Esophagus mucosa (tissue), 1 donor: ENCODE data around the gene GLS. TPM values are rescaled to one million over a fixed set of nuclear protein-coding genes. Genes with fewer than 3 reads are reported as not detected.
"Not testable (repeated sequence)": the region's sequence is repeated elsewhere in the genome, so short reads cannot be mapped to it uniquely, and the experiment has no call there.

ENCODE experiments used
- ATAC-seq: fragments of 200-7000 bp; cut with Tn5 transposase; one replicate; pipeline ENCODE4 v1.9.1; 2020
- total RNA-seq: library from RNA; stranded (reverse); gene quantifications from one replicate; pipeline ENCODE4 v1.2.4, GENCODE V29; 2023
- donor health status: DM: yes; HTN: yes; CAD: no.

Gene GLS
- total RNA-seq, 1 donor from 2014 or later, result 25.9 TPM

DNA sequence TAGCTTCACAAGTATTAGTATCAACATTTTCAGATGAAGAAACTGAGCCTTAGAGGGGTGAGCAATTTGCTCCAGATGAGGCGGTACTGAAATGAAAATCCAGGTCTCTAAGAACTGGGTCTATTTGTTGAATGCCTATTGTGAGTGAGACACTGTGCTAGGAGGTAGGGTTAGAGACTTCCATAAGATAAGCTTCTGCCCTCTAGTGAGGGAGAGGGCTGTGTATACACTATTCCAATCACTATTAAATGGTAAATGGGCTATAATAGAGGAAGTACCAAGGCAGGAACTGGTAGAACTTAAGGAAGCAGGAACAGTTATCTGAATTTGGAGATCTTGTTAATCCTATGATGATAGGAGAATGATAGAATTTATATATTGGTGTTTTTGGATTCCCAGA is 23.6 kb upstream of the GLS start:
- ATAC-seq, result no peak

DNA sequence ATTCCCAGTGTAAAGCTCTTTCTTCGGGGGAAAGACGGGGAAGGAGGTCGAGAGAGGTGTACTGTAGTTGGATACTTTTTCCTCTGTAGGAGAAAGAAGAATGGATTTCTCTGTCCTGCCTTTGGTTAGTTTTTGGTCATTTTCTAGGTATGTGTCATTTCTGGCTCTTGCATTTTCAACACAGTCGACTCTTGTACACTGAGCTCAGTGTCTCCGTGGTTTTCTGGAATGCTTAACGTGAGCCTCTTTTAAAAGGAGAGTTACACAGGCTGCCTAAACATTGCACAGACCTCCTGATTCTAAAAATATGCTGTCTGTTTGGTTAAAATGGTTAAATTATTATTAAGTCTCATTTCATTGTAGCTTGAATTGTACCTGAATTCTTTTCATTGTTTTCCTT is 21.8 kb upstream of the GLS start:
- ATAC-seq, result no peak

DNA sequence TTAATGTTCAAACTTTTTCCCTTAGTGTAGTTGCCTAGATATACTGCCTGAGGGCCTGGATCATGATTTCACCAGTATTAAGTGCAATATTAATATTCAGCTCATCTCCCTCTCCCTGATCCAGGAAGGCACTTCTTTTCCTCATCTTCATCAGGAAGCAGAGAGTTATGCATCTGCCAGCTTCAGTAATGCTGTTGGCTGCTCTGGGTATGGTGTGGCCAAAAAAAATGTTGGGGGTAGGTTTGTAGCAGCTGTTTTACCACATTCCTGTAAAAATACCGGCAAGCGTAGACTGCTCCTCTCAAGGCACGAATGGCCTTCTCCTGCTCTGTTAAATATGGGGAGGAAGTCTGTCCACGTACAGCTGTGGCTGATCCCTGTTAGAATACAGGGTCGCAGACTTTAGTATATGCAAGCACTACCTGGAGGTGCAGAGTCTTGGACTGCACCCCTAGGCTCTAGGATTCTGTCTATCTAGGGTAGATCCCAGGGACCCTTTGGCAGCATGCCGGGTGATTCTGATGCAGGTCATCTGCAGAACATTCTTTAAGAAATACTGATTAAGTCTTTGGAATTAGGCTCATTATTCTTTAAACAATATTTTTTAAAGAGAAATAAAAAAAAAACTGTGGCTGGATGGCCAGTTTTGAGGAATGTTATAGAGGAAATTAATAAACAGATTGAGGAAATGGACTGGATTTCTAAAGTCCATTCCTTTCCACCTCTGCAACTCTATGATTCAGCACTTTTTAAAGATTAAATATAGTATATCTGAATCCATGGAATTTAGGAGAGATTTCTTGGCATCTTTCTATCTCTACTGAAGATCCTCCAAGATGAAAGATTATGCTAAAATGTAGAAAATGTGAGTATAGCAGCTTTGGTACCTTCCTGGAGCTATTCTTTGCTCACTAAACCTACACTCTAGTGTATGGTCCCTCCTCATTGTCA is 21.0 kb upstream of the GLS start:
- ATAC-seq, result no peak

DNA sequence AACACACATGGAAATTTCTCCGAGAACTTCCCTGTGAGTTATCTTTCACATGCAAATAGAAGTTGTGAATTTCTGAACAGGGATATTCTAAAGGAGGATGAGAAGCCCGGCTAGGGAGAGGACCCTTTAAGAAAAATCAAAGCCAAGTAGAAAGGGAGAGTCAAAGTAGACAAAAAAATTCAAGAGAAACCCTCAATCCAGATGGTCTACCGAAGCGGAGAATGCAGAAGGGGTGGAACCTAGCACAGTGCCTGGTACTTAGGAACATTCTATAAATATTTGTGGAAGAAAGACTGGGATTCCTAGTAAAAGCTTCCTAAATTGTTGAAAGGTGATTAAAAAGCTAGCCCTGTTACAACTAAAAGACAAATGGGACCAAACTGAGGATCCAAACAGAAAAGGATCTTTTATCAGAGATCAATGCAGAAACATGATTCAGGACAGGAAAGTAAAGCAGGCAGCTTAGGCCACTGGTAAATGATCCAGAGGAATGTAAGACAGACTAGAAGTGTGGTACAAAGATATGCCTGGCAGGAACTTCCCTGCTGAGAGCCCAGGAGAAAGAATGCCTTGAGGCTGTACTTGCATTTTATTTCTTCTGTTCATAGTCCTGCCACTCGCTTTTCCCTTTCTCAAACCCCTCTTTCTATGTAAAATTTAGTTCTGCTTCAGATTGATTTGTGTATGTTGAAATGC is 19.5 kb upstream of the GLS start:
- ATAC-seq, result no peak

DNA sequence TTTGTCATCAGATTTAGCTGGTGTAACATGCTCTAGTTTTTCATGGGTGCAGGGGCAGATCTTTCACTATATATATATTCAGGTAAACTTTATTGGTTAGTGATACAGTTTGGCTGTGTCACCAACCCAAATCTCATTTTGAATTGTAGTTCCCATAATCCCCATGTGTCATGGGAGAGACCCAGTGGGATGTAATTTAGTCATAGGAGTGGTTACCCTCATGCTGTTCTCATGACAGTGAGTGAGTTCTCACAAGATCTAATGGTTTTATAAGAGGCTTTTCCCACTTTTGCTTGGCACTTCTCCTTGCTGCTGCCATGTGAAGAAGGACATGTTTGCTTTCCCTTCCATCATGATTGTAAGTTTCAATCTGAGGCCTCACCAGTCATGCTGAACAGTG is 18.5 kb upstream of the GLS start:
- ATAC-seq, result not testable (repeated sequence)

DNA sequence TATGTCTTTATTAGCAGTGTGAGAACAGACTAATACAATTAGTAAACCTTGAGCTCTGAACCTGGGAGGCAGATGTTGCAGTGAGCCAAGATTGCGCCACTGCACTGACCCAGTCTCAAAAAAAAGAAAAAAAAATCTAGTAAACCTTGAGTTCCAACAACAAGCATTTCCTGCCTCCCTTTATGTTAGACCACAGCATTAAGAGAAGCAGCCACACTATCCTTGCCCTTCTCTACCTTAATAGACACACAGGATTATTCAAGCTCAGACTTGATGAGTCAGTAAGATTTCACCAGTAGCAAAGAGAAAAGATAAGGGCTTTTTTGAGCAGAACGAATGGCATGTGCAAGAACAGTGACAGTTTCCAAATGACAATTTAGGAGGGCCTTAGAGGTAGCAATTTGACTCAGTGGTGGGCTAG is 18.0 kb upstream of the GLS start:
- no peak for ATAC-seq

DNA sequence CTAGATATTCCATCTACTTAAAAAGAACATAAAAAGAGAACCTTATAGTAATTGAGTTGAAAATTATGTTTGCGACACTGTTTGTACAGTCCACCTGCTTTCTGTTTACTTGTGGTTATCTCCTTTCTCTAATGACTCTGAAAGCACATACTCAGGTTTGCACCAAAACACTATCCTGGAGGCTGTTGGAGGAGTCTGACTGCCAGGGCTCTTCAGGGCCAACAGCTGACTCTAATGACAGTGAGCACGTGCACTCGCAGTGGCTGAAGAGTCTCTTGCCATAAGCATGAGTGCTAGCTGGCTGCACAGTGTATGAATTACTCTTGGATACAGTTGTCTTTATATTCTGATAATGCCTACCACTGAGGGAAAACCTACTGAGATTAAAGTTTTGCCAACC is 16.7 kb upstream of the GLS start:
- no peak for ATAC-seq

DNA sequence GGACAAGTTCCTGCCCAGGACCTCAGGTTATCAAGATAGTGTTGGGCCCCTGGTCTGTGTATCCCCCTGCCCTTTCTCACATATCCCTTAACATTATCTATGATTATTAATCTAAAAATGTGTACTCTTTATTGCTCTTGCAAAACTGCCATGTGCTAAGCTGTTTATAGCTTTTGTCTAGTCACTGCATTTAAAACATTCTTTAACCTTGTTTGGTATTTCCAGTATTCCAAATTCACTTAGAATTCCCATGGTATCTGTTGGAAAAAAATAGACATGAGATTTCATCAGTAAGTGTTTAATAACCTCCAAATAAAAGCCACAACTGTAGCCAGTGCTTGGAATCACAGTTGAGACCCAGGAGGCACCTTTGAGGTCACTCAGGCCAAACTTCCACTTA is 16.2 kb upstream of the GLS start:
- no peak for ATAC-seq

DNA sequence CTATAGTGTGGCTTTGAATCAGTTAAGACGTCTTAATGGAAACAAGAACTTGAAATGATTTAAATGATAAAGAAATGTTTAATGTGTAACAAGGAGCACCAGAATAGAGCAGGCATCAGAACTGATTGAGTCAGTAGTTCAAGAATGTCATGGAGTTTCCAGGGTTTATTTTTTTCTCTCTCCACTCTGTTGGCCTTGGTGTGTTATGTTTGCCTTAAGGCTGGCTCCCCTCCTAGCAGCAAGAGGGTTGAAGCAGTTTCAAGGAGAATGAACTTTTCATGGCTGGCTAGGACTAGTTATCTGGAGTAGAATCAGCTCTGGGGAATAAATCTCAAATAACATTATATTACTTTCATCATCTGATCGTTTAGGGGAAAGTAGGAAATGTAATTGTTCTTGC is 13.4 kb upstream of the GLS start:
- no peak for ATAC-seq

DNA sequence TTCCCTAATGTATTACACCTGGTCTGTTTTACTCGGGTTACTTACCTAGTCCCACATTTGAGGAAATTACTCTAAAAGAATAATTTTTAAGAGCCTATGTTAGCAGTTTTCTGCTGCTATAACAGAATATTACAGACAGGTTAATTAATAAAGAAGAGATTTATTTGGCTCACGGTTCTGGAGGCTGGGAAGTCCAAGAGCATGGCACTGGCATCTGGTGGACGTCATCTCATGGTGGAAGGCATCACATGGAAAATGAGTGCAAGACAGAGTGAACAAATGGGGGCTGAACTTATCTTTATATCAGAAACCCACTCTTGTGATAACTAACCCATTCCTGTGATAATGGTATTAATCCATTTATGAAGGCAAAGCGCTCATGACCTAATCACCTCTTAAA is 12.8 kb upstream of the GLS start:
- ATAC-seq, result no peak

DNA sequence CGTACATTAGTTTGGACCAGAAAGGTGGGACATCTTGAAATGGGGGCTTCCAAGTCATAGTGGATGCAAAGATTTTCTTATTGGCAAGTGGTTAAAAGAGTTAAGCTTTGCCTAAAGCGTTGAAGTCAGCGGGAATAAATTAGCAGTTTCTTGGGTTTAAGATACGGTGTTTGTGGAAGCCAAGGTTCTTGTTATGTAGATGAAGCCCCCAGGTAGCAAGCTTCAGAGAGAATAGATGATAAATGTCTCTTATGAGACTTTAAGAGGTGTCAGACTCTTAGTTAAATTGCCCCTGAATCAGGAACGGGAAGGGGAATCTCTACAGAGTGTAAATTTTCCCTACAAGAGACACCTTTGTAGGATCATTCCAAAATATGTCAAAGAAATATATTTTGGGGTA is 10.9 kb upstream of the GLS start:
- no peak for ATAC-seq

DNA sequence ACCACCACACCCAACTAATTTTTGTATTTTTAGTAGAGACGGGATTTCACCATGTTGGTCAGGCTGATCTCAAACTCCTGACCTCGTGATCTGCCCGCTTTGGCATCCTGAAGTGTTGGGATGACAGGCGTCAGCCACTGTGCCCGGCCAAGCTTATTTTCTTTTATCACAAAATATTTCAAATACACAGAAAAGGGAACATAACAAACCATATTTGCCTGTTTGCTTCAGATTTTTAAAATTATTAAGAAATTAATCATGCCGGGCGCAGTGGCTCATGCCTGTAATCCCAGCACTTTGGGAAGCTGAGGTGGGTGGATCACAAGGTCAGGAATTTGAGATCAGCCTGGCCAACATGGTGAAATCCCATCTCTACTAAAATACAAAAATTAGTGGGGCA is 7.2 kb upstream of the GLS start:
- ATAC-seq, result not testable (repeated sequence)

DNA sequence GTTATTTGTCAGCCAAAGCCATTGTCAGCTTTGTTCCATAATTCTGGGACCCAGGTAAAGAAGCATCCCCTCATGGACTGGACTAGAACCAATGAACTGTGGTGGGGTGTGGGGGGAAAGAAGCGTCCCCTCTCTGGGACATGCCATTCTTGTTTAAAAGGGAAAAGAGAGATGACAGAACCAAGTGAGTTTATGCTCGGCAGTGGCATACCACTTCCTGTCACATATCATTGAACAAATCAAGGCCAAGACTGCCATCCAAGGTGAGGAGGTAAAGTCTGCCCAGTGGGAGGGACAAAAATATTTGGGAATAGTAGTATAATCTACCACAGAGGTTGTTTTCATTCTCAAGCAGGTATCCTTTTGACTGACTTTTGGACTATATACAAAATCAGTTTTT is 4.7 kb upstream of the GLS start:
- ATAC-seq, result no peak

DNA sequence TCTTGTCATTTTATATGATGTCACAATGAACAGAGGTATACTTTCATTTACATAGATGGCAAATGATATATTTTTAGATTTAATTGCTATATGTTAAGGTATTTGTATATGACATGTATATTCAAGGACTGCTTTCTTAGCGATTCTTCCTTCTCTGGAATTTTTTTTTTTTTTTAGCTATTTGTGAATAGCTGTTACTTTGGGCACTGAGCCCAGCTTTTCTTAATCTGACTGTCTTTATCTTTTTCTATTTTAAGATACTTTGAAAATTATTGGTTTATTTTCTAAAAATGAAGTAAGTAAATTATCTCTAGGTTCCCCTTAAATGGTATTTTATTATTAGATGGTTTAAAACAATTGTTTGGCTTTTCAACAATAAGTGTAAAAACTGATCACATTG is 4.0 kb upstream of the GLS start:
- ATAC-seq, result no peak

DNA sequence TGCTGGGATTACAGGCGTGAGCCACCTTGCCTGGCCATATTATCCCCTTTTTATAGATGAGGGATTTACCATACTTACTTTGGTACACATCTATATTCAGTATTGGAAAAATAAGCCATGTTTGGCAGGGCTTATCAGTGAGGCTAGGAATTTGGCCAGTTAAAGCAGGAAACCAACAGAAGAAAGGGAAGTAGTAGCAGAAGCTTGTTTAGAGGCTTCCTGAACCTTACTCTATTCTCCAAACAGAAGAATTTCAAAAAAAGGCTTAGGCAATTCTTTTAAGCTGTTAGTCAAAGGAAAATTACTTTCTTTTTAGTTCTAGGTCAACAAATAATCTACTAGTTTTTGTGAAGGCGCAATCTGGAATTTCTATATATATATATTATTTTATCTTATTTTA is 3.2 kb upstream of the GLS start:
- no peak for ATAC-seq

DNA sequence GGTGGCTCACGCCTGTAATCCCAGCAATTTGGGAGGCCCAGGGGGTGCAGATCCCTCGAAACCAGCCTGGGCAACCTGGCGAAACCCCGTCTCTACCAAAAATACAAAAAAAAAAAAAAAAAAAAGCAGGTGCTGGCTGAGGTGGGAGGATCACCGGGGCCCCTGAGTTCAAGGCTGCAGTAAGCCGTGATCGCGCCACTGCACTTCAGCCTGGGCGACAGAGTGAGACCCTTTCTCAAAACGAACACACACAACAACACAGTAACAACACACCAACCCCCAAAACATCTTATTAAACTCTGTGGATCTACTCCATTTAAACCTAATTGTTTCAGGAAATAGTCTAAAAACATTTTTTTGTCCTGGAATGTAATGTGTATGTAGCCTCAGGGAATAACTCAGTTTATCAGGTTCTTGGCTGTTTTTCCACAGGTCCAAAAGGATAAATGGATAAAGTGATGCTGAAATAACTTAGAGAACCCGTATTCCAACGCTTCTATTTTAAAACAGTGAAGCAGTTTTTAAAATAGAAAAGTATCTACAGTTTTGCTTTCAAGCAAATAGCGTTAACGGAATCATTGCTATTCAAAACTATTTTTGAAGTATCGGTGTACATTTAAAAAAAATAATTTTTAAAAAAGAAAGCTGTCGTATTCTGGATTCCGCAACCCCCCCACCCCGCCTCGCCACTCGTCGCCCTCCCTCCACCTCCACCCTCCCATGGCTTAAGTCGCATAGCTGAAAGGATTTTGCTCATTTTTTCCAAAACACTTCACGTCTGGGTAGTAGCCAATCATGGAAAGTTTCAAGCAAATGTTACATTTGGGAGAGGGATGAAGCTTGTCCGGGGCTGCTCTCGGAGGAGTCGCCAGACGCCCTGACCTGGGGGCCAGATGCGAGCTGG is 895 bp upstream of the GLS start:
- ATAC-seq, result no peak

DNA sequence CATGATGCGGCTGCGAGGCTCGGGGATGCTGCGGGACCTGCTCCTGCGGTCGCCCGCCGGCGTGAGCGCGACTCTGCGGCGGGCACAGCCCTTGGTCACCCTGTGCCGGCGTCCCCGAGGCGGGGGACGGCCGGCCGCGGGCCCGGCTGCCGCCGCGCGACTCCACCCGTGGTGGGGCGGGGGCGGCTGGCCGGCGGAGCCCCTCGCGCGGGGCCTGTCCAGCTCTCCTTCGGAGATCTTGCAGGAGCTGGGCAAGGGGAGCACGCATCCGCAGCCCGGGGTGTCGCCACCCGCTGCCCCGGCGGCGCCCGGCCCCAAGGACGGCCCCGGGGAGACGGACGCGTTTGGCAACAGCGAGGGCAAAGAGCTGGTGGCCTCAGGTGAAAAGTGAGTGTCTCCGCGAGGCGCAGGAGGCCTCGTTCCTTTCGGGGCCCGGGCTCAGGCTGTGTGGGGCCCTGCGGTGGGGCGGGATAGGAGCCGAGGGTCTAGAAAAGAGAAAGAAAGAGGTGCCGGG is 520 bp downstream of the GLS start:
- ATAC-seq, result no peak

DNA sequence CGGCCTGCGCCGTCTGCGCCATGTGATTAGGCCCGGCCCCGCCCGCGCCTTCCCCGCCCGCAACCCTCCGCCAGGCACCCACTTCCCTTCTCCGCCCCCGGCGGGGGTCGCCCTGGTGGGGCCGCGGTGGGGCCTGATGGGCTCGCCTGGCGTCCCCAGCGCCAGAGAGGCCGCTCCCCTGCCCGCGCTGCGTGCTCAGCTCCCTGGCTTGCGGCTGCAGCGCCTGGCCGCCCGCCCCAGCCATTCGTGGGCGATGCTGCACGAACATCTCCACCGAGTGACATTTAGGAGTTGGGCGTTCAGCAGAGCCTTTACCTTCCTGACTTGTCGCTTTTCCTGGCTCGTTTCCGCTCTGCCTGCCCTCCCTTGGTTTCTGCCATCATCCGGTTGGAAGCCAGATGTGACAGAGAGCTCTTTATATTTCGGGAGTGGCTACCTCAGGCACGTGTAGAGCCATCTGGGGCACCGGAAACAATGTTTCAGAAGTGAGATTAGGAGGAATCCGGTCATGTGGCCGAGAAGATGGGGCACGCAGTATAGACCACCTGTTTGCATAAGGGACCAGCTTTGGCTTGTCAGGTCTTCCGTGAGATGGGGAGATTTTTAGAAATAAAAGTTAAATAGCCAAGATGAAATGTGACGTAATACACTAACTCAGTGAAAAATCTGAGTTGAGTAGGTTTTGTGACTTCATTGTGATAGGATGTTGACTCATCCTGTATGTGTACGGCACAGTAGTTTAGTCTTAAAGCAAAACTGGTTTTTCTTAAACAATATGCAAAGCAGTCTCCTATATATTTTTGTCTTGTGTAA is 1.2 kb downstream of the GLS start:
- peak; percentile 73 for ATAC-seq

DNA sequence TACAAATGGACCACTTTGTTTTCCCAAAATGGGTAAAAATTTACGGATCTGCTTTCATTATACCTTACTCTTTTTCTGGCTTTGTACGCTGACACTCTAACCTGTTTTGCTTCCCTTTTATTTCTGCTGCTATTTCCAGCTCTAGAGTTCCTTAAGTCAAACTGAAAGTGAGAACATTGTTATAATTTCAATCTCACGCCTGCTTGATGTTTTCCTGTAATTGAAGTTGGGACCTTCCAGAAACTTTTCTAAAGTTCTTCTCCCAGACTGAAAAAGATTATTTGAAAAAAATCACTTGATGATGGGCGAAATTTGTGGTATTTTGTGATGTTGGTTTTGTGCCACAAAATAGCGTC is 1.8 kb downstream of the GLS start:
- ATAC-seq, result no peak

DNA sequence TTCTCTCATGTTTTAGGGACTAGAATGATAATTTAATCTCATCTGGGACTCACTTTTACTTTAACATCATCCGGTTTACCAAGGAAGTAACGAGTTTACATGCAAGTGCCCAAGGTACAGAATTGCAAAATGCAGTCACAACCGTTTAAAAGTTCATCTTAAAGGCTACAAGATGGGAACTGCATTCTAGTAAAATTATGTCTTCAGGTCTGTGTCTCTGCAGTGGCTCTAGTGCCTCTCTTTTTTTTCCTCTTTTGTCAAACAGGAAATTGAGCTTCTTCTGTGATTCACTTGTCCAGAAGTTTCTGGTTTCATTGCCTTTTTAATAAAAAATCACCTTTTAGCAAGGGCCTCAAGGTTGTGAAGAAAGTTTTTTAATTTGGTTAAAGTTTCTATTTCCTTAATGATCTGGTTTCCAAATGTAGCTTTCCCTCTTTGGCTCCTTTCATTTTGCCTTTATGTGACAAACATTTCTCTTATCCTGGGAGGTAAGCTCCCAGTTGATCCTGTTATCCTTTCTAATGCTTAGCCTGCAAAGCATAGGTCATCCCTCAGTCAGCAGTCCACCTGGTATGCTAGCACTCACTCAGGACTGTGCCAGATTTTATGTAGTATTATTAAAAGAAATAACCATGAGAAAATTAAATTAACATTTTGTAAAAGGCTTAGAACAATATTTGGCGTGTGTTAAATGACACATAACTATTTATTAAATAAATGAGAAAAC is 2.4 kb downstream of the GLS start:
- ATAC-seq, result no peak

DNA sequence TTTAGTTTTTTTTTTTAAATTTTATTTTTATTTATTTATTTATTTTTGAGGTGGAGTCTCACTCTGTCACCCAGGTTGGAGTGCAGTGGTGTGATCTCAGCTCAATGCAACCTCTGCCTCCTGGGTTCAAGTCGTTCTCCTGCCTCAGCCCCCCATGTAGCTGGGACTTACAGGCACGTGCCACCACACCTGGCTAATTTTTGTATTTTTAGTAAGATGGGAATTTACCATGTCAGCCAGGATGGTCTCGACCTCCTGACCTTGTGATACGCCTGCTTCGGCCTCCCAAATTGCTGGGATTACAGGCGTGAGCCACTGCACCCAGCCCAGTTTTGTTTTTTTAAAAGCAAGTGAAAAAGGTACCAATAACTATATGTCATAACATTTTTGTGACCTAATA is 5.2 kb downstream of the GLS start:
- ATAC-seq, result not testable (repeated sequence)
